Measurements from ENCODE around the gene KCNG2. TPM values are rescaled to one million over a fixed set of nuclear protein-coding genes. Genes with fewer than 3 reads are reported as not detected.

KCNG2 gene
- total and polyA plus RNA-seq, 2 of the 4 experiments (the other 2 are of a cell fraction): not detected

- peaks cover 4% of the 10 kb centered on the region; the same call in 1 of the 2 replicates for H3K9me1 ChIP-seq (ENCODE audit: insufficient read depth, low read length)
- no peak overlapping the region for H2BK20ac ChIP-seq (ENCODE audit: low read depth, low read length)
- H3K4ac ChIP-seq (ENCODE audit: low read depth, low read length): no peak overlapping the region
- no peaks in the 10 kb centered on the region for H3K9me3 ChIP-seq (ENCODE audit: control insufficient read depth, insufficient read depth, low read length)
- H3K79me1 ChIP-seq (ENCODE audit: low read depth in 1 of 2, low read length in 2 of 2): no peaks in the 10 kb centered on the region
- peak overlapping the region; percentile 50 for H2AK9ac ChIP-seq (replicated peaks; ENCODE audit: low read depth, low read length, poor library complexity)
- H3K4me2 ChIP-seq (ENCODE audit: low read depth, low read length): no peak overlapping the region
- dilution Hi-C loops (cut with HindIII; ENCODE audit: low sequenced_read_pairs, unreplicated experiment): no loop called here
- no CpG with 5 or more reads among the region's 9 CpGs for WGBS, 2 experiments (ENCODE audit: extremely low coverage in 2 of 2, insufficient read length in 1 of 2)
- ChIA-PET POLR2A (ENCODE audit: unreplicated experiment) (no interaction called here), CTCF (no interaction called here)
- peaks cover 1% of the 10 kb centered on the region; the same call in 1 of the 2 replicates for H3K36me3 ChIP-seq (ENCODE audit: control insufficient read depth, insufficient read depth, low read length)
- H3K27ac ChIP-seq (ENCODE audit: insufficient read depth, low read length): no peak overlapping the region
- no peak overlapping the region for H2BK15ac ChIP-seq (ENCODE audit: low read depth, low read length)
- H3K4me1 ChIP-seq (ENCODE audit: control insufficient read depth, insufficient read depth, low read length): peaks cover 1% of the 10 kb centered on the region; the same call in 1 of the 2 replicates
- H2BK5ac ChIP-seq (ENCODE audit: low read depth, low read length, poor library complexity, severe bottlenecking): no peak overlapping the region
- H3K9ac ChIP-seq (ENCODE audit: low read depth, low read length): no peak overlapping the region
- TF ChIP-seq ELK1 (IDR thresholded peaks at IDR 0.05; ENCODE audit: borderline replicate concordance, low read depth, low read length) (no peak), USF2 (IDR thresholded peaks at IDR 0.05; ENCODE audit: low read depth, low read length) (no peak), MAZ (IDR thresholded peaks at IDR 0.05; ENCODE audit: borderline replicate concordance, low read depth, low read length) (no peak), SMC3 (IDR thresholded peaks at IDR 0.05; ENCODE audit: low read depth, low read length) (no peak), FOS (IDR thresholded peaks at IDR 0.05; ENCODE audit: low read depth, low read length) (no peak), RFX5 (IDR thresholded peaks at IDR 0.05; ENCODE audit: low read depth, low read length) (no peak), MXI1 (IDR thresholded peaks at IDR 0.05; ENCODE audit: borderline replicate concordance, low read depth, low read length) (no peak), NFE2L2 (IDR thresholded peaks at IDR 0.05; ENCODE audit: low read depth, low read length) (no peak), RCOR1 (IDR thresholded peaks at IDR 0.05; ENCODE audit: insufficient replicate concordance, low read length) (no peak), POLR2A (IDR thresholded peaks at IDR 0.05; ENCODE audit: low read depth, low read length) (no peak), BHLHE40 (IDR thresholded peaks at IDR 0.05; ENCODE audit: low read depth, low read length) (no peak), CEBPB (IDR thresholded peaks at IDR 0.05; ENCODE audit: low read depth, low read length) (no peak), MAFK (IDR thresholded peaks at IDR 0.05; ENCODE audit: low read depth, low read length) (no peak), RAD21 (IDR thresholded peaks at IDR 0.05; ENCODE audit: low read length) (no peak), CHD1 (IDR thresholded peaks at IDR 0.05; ENCODE audit: low read depth, low read length) (no peak)
- TF ChIP-seq, protein P1, sequence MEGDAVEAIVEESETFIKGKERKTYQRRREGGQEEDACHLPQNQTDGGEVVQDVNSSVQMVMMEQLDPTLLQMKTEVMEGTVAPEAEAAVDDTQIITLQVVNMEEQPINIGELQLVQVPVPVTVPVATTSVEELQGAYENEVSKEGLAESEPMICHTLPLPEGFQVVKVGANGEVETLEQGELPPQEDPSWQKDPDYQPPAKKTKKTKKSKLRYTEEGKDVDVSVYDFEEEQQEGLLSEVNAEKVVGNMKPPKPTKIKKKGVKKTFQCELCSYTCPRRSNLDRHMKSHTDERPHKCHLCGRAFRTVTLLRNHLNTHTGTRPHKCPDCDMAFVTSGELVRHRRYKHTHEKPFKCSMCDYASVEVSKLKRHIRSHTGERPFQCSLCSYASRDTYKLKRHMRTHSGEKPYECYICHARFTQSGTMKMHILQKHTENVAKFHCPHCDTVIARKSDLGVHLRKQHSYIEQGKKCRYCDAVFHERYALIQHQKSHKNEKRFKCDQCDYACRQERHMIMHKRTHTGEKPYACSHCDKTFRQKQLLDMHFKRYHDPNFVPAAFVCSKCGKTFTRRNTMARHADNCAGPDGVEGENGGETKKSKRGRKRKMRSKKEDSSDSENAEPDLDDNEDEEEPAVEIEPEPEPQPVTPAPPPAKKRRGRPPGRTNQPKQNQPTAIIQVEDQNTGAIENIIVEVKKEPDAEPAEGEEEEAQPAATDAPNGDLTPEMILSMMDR (conservative IDR thresholded peaks at IDR 0.05; ENCODE audit: low read depth, low read length): no peak
- peaks cover 28% of the 10 kb centered on the region for H3K27me3 ChIP-seq (ENCODE audit: control insufficient read depth, insufficient read depth, low read length)
- no peak overlapping the region for H3K18ac ChIP-seq (ENCODE audit: low read depth, low read length)
- no peak overlapping the region for H3K23ac ChIP-seq (ENCODE audit: low read depth, low read length)
- H4K91ac ChIP-seq (ENCODE audit: insufficient read depth, low read depth, low read length): no peak overlapping the region
- ATAC-seq (ENCODE audit: low read depth) (no peak), DNase-seq (no peak)
- BruUV-seq (replicated peaks): no TSS peak
- H4K20me1 ChIP-seq (ENCODE audit: insufficient read depth, low read length): peaks cover 4% of the 10 kb centered on the region; the same call in 1 of the 2 replicates
- intact Hi-C loops (cut with micrococcal nuclease): no loop called here
- H2AK5ac ChIP-seq (ENCODE audit: low read depth, low read length): no peak overlapping the region
- H3K56ac ChIP-seq (ENCODE audit: extremely low read depth, insufficient read depth, low read length): no peak overlapping the region
- no peak overlapping the region for H4K8ac ChIP-seq (ENCODE audit: low read depth in 2 of 2, low read length in 2 of 2)
- H3K14ac ChIP-seq (replicated peaks; ENCODE audit: low read depth, low read length): no peak overlapping the region
- no peak overlapping the region for H3K4me3 ChIP-seq (ENCODE audit: insufficient read depth, low read depth, low read length)
- in situ Hi-C loops (cut with MboI; ENCODE audit: low sequenced_read_pairs): no loop called here
- no peak overlapping the region for H2BK120ac ChIP-seq (ENCODE audit: low read depth, low read length)
- H4K5ac ChIP-seq (ENCODE audit: low read depth, low read length): no peak overlapping the region
- H2AFZ ChIP-seq (replicated peaks; ENCODE audit: low read length, poor library complexity): no peak overlapping the region
Measured at GRCh38 chr18:79801641-79802040, 3.9 kb downstream of the KCNG2 start.

Measured in IMR-90 (cell line).